NCI-H510A treated with DMSO at 0.1 percent for 48 hours (cell line): ENCODE results near the gene ANAPC10.
"Not testable (repeated sequence)": the region's sequence is repeated elsewhere in the genome, so short reads cannot be mapped to it uniquely, and the experiment has no call there.

ENCODE experiments used
- DNase-seq: peaks from one replicate; lab custom pipeline; 2025; lab: John Stamatoyannopoulos, UW

The ANAPC10 gene

GRCh38 chr4:145071560-145071959 lies 26.4 kb downstream of the ANAPC10 start:
- no peak for DNase-seq

- no peak for DNase-seq
Observed at GRCh38 chr4:145069361-145069760, 28.6 kb downstream of the ANAPC10 start.

GRCh38 chr4:145066063-145066501 lies 31.9 kb downstream of the ANAPC10 start:
- DNase-seq = no peak

- peak; percentile 68 for DNase-seq
Observed at GRCh38 chr4:145061318-145061920, 36.6 kb downstream of the ANAPC10 start.

GRCh38 chr4:145058256-145058655 lies 39.7 kb downstream of the ANAPC10 start:
- DNase-seq = no peak

- DNase-seq = no peak
Observed at GRCh38 chr4:145056325-145057130, 41.5 kb downstream of the ANAPC10 start.

- no peak for DNase-seq
Observed at GRCh38 chr4:145055533-145056257, 42.3 kb downstream of the ANAPC10 start.

- no peak for DNase-seq
Observed at GRCh38 chr4:145049241-145049640, 48.8 kb downstream of the ANAPC10 start.

GRCh38 chr4:145048817-145049216 lies 49.2 kb downstream of the ANAPC10 start:
- no peak for DNase-seq

GRCh38 chr4:145047151-145047550 lies 50.8 kb downstream of the ANAPC10 start:
- DNase-seq = no peak

GRCh38 chr4:145045180-145045579 lies 52.8 kb downstream of the ANAPC10 start:
- no peak for DNase-seq

GRCh38 chr4:145044341-145044740 lies 53.7 kb downstream of the ANAPC10 start:
- DNase-seq = no peak

- DNase-seq = no peak
Observed at GRCh38 chr4:145043306-145043705, 54.7 kb downstream of the ANAPC10 start.

GRCh38 chr4:145042601-145043285 lies 55.3 kb downstream of the ANAPC10 start:
- no peak for DNase-seq

GRCh38 chr4:145041378-145041777 lies 56.6 kb downstream of the ANAPC10 start:
- no peak for DNase-seq

- DNase-seq = no peak
Observed at GRCh38 chr4:145035494-145036136, 62.4 kb downstream of the ANAPC10 start.

GRCh38 chr4:145034727-145035211 lies 63.2 kb downstream of the ANAPC10 start:
- no peak for DNase-seq

GRCh38 chr4:145019346-145019745 lies 78.7 kb downstream of the ANAPC10 start:
- DNase-seq = no peak

- no peak for DNase-seq
Observed at GRCh38 chr4:145014365-145014764, 83.6 kb downstream of the ANAPC10 start.

GRCh38 chr4:145012841-145013240 lies 85.2 kb downstream of the ANAPC10 start:
- no peak for DNase-seq

- no peak for DNase-seq
Observed at GRCh38 chr4:145011636-145012035, 86.4 kb downstream of the ANAPC10 start.

GRCh38 chr4:145010315-145010714 lies 87.7 kb downstream of the ANAPC10 start:
- DNase-seq = not testable (repeated sequence)
